HEK293 (cell line): ENCODE measurements around the gene IZUMO1.
A peak's percentile ranks its signal among the peaks of the same experiment; 100 is the strongest.

ENCODE experiments used
- ELK4 ChIP-seq: IDR thresholded peaks from 2 replicates; pipeline ENCODE4 v1.6.1; 2011; ENCODE audit warnings: mild to moderate bottlenecking, low read depth, low read length, borderline replicate concordance
- INSM2 ChIP-seq: fragments of 450-650 bp; formaldehyde crosslinking; IDR thresholded peaks from 2 replicates; pipeline ENCODE4 v1.5.1; 2016; ENCODE audit warnings: missing biosample characterization, missing genetic modification characterization
- KLF16 ChIP-seq: fragments of 450-650 bp; formaldehyde crosslinking; IDR thresholded peaks from 2 replicates; pipeline ENCODE4 v1.5.1; 2017; ENCODE audit warnings: missing biosample characterization, missing genetic modification characterization
- MZF1 ChIP-seq: fragments of 450-650 bp; formaldehyde crosslinking; IDR thresholded peaks from 2 replicates; pipeline ENCODE4 v1.5.1; 2017; ENCODE audit warnings: missing biosample characterization, missing genetic modification characterization, borderline replicate concordance
- PRDM6 ChIP-seq: fragments of 450-650 bp; formaldehyde crosslinking; IDR thresholded peaks from 2 replicates; pipeline ENCODE4 v1.5.1; 2017; ENCODE audit warnings: missing biosample characterization, missing genetic modification characterization
- RBAK ChIP-seq: fragments of 450-650 bp; formaldehyde crosslinking; IDR thresholded peaks from 2 replicates; pipeline ENCODE4 v1.5.1; 2016; ENCODE audit warnings: missing biosample characterization, missing genetic modification characterization
- SP2 ChIP-seq: fragments of 450-650 bp; formaldehyde crosslinking; IDR thresholded peaks from 2 replicates; pipeline ENCODE4 v1.5.1; 2016; ENCODE audit warnings: missing biosample characterization, missing genetic modification characterization
- TRIM28 ChIP-seq: IDR thresholded peaks from 2 replicates; pipeline ENCODE4 v1.6.1; 2011; ENCODE audit warnings: low read length, control low read depth, borderline replicate concordance
- YY1 ChIP-seq: fragments of 450-650 bp; formaldehyde crosslinking; IDR thresholded peaks from 2 replicates; pipeline ENCODE4 v1.5.1; 2018; ENCODE audit warnings: missing biosample characterization, missing genetic modification characterization
- ZBTB21 ChIP-seq: fragments of 450-650 bp; formaldehyde crosslinking; IDR thresholded peaks from 2 replicates; pipeline ENCODE4 v1.5.1; 2017; ENCODE audit warnings: missing biosample characterization, missing genetic modification characterization
- ZNF112 ChIP-seq: fragments of 450-650 bp; formaldehyde crosslinking; IDR thresholded peaks from 2 replicates; pipeline ENCODE4 v1.5.0; 2017; ENCODE audit warnings: missing biosample characterization, missing genetic modification characterization
- ZNF138 ChIP-seq: fragments of 450-650 bp; formaldehyde crosslinking; IDR thresholded peaks from 2 replicates; pipeline ENCODE4 v1.5.1; 2016; ENCODE audit warnings: missing biosample characterization, missing genetic modification characterization, borderline replicate concordance
- ZNF18 ChIP-seq: fragments of 450-650 bp; formaldehyde crosslinking; IDR thresholded peaks from 2 replicates; pipeline ENCODE4 v1.5.1; 2016; ENCODE audit warnings: missing biosample characterization, missing genetic modification characterization
- ZNF23 ChIP-seq: fragments of 450-650 bp; formaldehyde crosslinking; IDR thresholded peaks from 2 replicates; pipeline ENCODE4 v1.5.1; 2016; ENCODE audit warnings: missing biosample characterization, missing genetic modification characterization, borderline replicate concordance
- ZNF274 ChIP-seq, 2 experiments: fragments of 200-500 bp in 1 of 2; fragments of 450-650 bp in 1 of 2; sonication (Bioruptor generic) in 1 of 2; formaldehyde crosslinking in 1 of 2; IDR thresholded peaks; 2 replicates each; pipeline versions ENCODE4 v1.5.1 to v1.6.1; 2014 to 2016; ENCODE audit warnings: borderline replicate concordance in 1 of 2, inconsistent platforms in 1 of 2, low read length in 1 of 2, missing biosample characterization in 1 of 2, missing genetic modification characterization in 1 of 2
- ZNF302 ChIP-seq: fragments of 450-650 bp; formaldehyde crosslinking; IDR thresholded peaks from 2 replicates; pipeline ENCODE4 v1.5.1; 2016; ENCODE audit warnings: missing biosample characterization, missing genetic modification characterization, low read depth
- ZNF404 ChIP-seq: fragments of 450-650 bp; formaldehyde crosslinking; IDR thresholded peaks from 2 replicates; pipeline ENCODE4 v1.5.1; 2017; ENCODE audit warnings: missing biosample characterization, missing genetic modification characterization
- ZNF473 ChIP-seq: fragments of 450-650 bp; formaldehyde crosslinking; IDR thresholded peaks from 2 replicates; pipeline ENCODE4 v1.5.1; 2017; ENCODE audit warnings: missing biosample characterization, missing genetic modification characterization
- ZNF530 ChIP-seq: fragments of 450-650 bp; formaldehyde crosslinking; IDR thresholded peaks from 2 replicates; pipeline ENCODE4 v1.5.1; 2016; ENCODE audit warnings: low read depth, missing biosample characterization, missing genetic modification characterization
- ZNF549 ChIP-seq: fragments of 450-650 bp; IDR thresholded peaks from 2 replicates; pipeline ENCODE4 v1.5.1; 2018; ENCODE audit warnings: missing biosample characterization, missing genetic modification characterization, mild to moderate bottlenecking, inconsistent platforms, moderate library complexity
- ZNF571 ChIP-seq: fragments of 450-650 bp; formaldehyde crosslinking; IDR thresholded peaks from 2 replicates; pipeline ENCODE4 v1.5.0; 2017; ENCODE audit warnings: missing biosample characterization, missing genetic modification characterization
- ZNF621 ChIP-seq: fragments of 450-650 bp; formaldehyde crosslinking; IDR thresholded peaks from 2 replicates; pipeline ENCODE4 v1.5.1; 2017; ENCODE audit warnings: missing biosample characterization, missing genetic modification characterization
- ZNF639 ChIP-seq: fragments of 450-650 bp; formaldehyde crosslinking; IDR thresholded peaks from 2 replicates; pipeline ENCODE4 v1.5.1; 2016; ENCODE audit warnings: missing biosample characterization, missing genetic modification characterization
- ZNF645 ChIP-seq: fragments of 450-650 bp; formaldehyde crosslinking; IDR thresholded peaks from 2 replicates; pipeline ENCODE4; 2016; ENCODE audit warnings: missing biosample characterization, missing genetic modification characterization
- ZNF658 ChIP-seq: fragments of 450-650 bp; formaldehyde crosslinking; IDR thresholded peaks from 2 replicates; pipeline ENCODE4; 2016; ENCODE audit warnings: missing biosample characterization, missing genetic modification characterization
- ZNF660 ChIP-seq: fragments of 450-650 bp; IDR thresholded peaks from 2 replicates; pipeline ENCODE4 v1.5.1; 2018; ENCODE audit warnings: missing biosample characterization, mild to moderate bottlenecking, missing genetic modification characterization
- ZNF692 ChIP-seq: fragments of 450-650 bp; formaldehyde crosslinking; IDR thresholded peaks from 2 replicates; pipeline ENCODE4 v1.5.1; 2016; ENCODE audit warnings: missing biosample characterization, missing genetic modification characterization
- ZNF701 ChIP-seq: fragments of 450-650 bp; formaldehyde crosslinking; IDR thresholded peaks from 2 replicates; pipeline ENCODE4 v1.5.1; 2016; ENCODE audit warnings: missing biosample characterization, missing genetic modification characterization
- ZNF747 ChIP-seq: fragments of 450-650 bp; formaldehyde crosslinking; IDR thresholded peaks from 2 replicates; pipeline ENCODE4 v1.5.1; 2016; ENCODE audit warnings: missing biosample characterization, missing genetic modification characterization
- ZNF792 ChIP-seq: fragments of 450-650 bp; formaldehyde crosslinking; IDR thresholded peaks from 2 replicates; pipeline ENCODE4 v1.5.1; 2016; ENCODE audit warnings: missing biosample characterization, missing genetic modification characterization
- ZNF830 ChIP-seq: fragments of 450-650 bp; IDR thresholded peaks from 2 replicates; pipeline ENCODE4 v1.5.0; 2018; ENCODE audit warnings: missing biosample characterization, missing genetic modification characterization, low read depth, mild to moderate bottlenecking, moderate library complexity

IZUMO1 gene

GRCh38 chr19:48720613-48721296 lies 26.0 kb downstream of the IZUMO1 start (continued):
- no peak for TF ChIP-seq ZNF112 (tag by site-specific recombination)
- TF ChIP-seq ZNF18 (tag by site-specific recombination) = no peak
- TF ChIP-seq TRIM28 = no peak
- TF ChIP-seq PRDM6 (tag by site-specific recombination) = no peak
- no peak for TF ChIP-seq ZNF645 (tag by site-specific recombination)
- TF ChIP-seq ZNF701 = no peak
- no peak for TF ChIP-seq ZNF792 (tag by site-specific recombination)
- TF ChIP-seq RBAK (tag by site-specific recombination) = no peak
- no peak for TF ChIP-seq MZF1 (tag by site-specific recombination)
- TF ChIP-seq ZNF23 = no peak
- TF ChIP-seq ZNF660 (tag by site-specific recombination) = no peak
- TF ChIP-seq ZNF830 = no peak
- no peak for TF ChIP-seq ZNF658 (tag by site-specific recombination)
- peak; percentile 96 for TF ChIP-seq SP2 (tag by site-specific recombination)
- TF ChIP-seq KLF16 (tag by site-specific recombination) = peak; percentile 42; the same call in 1 of the 2 replicates
- TF ChIP-seq ZBTB21 = peak; percentile 54; the same call in 1 of the 2 replicates
- TF ChIP-seq ZNF639 (tag by site-specific recombination) = no peak
- TF ChIP-seq YY1 (tag by site-specific recombination) = no peak
- TF ChIP-seq INSM2 (tag by site-specific recombination) = no peak
- no peak for TF ChIP-seq ZNF530 (tag by site-specific recombination)
- TF ChIP-seq ZNF274 (IDR thresholded peaks at IDR 0.05; ENCODE audit: low read length) = no peak
- no peak for TF ChIP-seq ZNF274 (tag by site-specific recombination; IDR thresholded peaks at IDR 0.05; ENCODE audit: borderline replicate concordance)
- no peak for TF ChIP-seq ZNF747 (tag by site-specific recombination)
- TF ChIP-seq ZNF621 (tag by site-specific recombination) = no peak
- no peak for TF ChIP-seq ZNF138 (tag by site-specific recombination)
- no peak for TF ChIP-seq ZNF302 (tag by site-specific recombination)
- no peak for TF ChIP-seq ELK4
- no peak for TF ChIP-seq ZNF404 (tag by site-specific recombination)
- no peak for TF ChIP-seq ZNF549 (tag by site-specific recombination)
- no peak for TF ChIP-seq ZNF473
- no peak for TF ChIP-seq ZNF571 (tag by site-specific recombination)
- no peak; the same call in 1 of the 2 replicates for TF ChIP-seq ZNF692 (tag by site-specific recombination)
